ENCODE data around the gene CCDC178. TPM values are rescaled to one million over a fixed set of nuclear protein-coding genes. Genes with fewer than 3 reads are reported as not detected.
A peak's percentile ranks its signal among the peaks of the same experiment; 100 is the strongest.
"Not testable (repeated sequence)": the region's sequence is repeated elsewhere in the genome, so short reads cannot be mapped to it uniquely, and the experiment has no call there.

The CCDC178 gene
- total RNA-seq, 1 donor from 2014 or later = not detected

DNA sequence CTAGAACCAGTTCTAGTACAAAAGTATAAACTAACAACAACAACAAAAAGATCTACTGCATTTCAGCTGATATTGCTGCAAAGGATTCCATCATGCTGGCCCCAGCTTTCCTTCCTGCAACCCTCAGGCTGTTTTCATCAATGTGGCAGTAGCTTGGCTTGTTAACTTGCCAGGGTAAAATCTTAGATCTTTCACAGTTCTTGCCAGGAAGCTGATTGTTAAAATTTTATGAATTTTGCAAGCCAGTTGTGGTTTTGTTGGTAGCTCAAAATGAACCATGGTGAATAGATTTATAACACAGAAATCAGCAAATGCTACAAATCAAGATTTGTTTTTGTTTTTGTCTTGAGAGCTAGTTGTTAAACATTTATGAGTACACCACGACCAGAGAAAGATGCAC is 19.3 kb downstream of the CCDC178 start:
- DNase-seq (ENCODE audit: extremely low spot score, unreplicated experiment) = no peak
- H3K4me3 Mint-ChIP-seq (ENCODE audit: unreplicated experiment) = no peak overlapping the region
- H3K36me3 Mint-ChIP-seq (ENCODE audit: unreplicated experiment) = no peaks in the 10 kb centered on the region
- H3K27me3 Mint-ChIP-seq (ENCODE audit: unreplicated experiment) = peaks cover 3% of the 10 kb centered on the region
- TF ChIP-seq, protein P1, sequence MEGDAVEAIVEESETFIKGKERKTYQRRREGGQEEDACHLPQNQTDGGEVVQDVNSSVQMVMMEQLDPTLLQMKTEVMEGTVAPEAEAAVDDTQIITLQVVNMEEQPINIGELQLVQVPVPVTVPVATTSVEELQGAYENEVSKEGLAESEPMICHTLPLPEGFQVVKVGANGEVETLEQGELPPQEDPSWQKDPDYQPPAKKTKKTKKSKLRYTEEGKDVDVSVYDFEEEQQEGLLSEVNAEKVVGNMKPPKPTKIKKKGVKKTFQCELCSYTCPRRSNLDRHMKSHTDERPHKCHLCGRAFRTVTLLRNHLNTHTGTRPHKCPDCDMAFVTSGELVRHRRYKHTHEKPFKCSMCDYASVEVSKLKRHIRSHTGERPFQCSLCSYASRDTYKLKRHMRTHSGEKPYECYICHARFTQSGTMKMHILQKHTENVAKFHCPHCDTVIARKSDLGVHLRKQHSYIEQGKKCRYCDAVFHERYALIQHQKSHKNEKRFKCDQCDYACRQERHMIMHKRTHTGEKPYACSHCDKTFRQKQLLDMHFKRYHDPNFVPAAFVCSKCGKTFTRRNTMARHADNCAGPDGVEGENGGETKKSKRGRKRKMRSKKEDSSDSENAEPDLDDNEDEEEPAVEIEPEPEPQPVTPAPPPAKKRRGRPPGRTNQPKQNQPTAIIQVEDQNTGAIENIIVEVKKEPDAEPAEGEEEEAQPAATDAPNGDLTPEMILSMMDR (IDR thresholded peaks at IDR 0.05) = no peak
- H3K27ac Mint-ChIP-seq (ENCODE audit: unreplicated experiment) = no peak overlapping the region
- peaks cover 13% of the 10 kb centered on the region for H3K9me3 Mint-ChIP-seq (ENCODE audit: unreplicated experiment)
- peaks cover 2% of the 10 kb centered on the region for H3K4me1 Mint-ChIP-seq (ENCODE audit: unreplicated experiment)

DNA sequence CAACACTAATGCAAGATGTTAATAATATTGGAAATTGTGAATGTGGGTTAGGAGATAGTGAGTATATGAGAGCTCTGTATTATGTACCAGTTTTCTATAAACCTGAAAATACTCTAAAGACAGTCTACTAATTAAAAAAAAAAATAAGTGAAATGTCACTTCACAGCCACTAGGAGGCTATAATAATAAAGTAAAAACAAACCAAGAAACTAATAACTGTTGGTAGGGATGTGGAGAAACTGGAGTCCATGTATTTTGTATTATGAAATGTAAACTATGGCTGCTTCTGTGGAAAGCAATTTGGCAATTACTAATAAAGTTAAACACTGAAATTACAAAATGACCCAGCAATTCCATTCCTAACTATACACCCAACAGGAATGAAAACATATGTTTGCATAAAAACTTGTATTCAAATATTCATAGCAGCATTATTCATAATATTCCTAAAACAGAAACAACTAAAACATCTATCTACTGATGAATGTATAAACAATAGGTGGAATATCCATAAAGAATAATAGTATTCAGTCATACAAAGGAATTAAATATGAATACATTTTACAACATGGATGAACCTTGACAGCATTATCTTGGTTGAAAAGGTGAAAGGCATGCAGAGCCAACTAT is 36.2 kb downstream of the CCDC178 start:
- H3K9me3 Mint-ChIP-seq (ENCODE audit: unreplicated experiment) = no peaks in the 10 kb centered on the region
- H3K4me3 Mint-ChIP-seq (ENCODE audit: unreplicated experiment) = no peak overlapping the region
- H3K27me3 Mint-ChIP-seq (ENCODE audit: unreplicated experiment) = no peaks in the 10 kb centered on the region
- no peaks in the 10 kb centered on the region for H3K4me1 Mint-ChIP-seq (ENCODE audit: unreplicated experiment)
- TF ChIP-seq, protein P1 (IDR thresholded peaks at IDR 0.05) = peak; percentile 39
- H3K27ac Mint-ChIP-seq (ENCODE audit: unreplicated experiment) = no peak overlapping the region
- H3K36me3 Mint-ChIP-seq (ENCODE audit: unreplicated experiment) = no peaks in the 10 kb centered on the region
- DNase-seq (ENCODE audit: extremely low spot score, unreplicated experiment) = no peak

DNA sequence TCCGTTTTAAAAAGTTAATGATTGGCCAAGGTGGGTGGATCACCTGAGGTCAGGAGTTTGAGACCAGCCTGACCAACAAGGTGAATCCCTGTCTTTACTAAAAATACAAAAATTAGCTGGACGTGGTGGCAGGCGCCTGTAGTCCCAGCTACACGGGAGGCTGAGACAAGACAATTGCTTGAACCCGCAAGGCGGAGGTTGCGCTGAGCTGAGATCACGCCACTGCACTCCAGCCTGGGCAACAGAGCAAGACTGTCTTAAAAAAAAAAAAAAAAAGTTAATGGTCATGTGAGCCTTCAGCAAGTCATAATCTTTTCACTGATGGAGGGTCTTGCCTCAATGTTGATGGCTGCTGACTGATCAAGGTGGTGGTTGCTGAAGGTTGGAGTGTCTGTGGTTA is 41.6 kb downstream of the CCDC178 start:
- not testable (repeated sequence) for H3K9me3 Mint-ChIP-seq (ENCODE audit: unreplicated experiment); DNase-seq (ENCODE audit: extremely low spot score, unreplicated experiment); H3K4me3 Mint-ChIP-seq (ENCODE audit: unreplicated experiment); H3K36me3 Mint-ChIP-seq (ENCODE audit: unreplicated experiment); H3K4me1 Mint-ChIP-seq (ENCODE audit: unreplicated experiment); H3K27me3 Mint-ChIP-seq (ENCODE audit: unreplicated experiment); H3K27ac Mint-ChIP-seq (ENCODE audit: unreplicated experiment)

DNA sequence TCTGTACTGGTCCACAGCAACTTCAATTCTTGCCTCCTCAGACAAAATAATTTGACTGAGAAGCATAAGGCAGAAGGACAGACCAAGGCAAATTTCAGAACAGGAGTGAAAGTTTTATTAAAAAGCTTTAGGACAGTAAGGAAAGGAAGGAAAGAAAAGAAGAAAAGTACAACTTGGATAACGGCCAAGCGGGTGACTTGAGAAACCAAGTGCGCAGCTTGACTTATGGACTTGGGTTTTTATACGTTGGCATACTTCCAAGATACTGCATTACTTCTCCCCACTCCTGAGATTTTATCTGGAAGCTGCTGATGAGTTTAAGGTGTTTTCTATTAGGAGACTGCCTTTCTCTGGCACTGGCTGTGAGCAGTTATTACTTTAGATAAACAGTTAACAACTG is 64.7 kb downstream of the CCDC178 start:
- H3K4me1 Mint-ChIP-seq (ENCODE audit: unreplicated experiment) = peaks cover 5% of the 10 kb centered on the region
- H3K4me3 Mint-ChIP-seq (ENCODE audit: unreplicated experiment) = no peak overlapping the region
- H3K27me3 Mint-ChIP-seq (ENCODE audit: unreplicated experiment) = peaks cover 3% of the 10 kb centered on the region
- no peak overlapping the region for H3K27ac Mint-ChIP-seq (ENCODE audit: unreplicated experiment)
- TF ChIP-seq, protein P1 (IDR thresholded peaks at IDR 0.05) = no peak
- no peak for DNase-seq (ENCODE audit: extremely low spot score, unreplicated experiment)
- no peaks in the 10 kb centered on the region for H3K36me3 Mint-ChIP-seq (ENCODE audit: unreplicated experiment)
- H3K9me3 Mint-ChIP-seq (ENCODE audit: unreplicated experiment) = no peaks in the 10 kb centered on the region

DNA sequence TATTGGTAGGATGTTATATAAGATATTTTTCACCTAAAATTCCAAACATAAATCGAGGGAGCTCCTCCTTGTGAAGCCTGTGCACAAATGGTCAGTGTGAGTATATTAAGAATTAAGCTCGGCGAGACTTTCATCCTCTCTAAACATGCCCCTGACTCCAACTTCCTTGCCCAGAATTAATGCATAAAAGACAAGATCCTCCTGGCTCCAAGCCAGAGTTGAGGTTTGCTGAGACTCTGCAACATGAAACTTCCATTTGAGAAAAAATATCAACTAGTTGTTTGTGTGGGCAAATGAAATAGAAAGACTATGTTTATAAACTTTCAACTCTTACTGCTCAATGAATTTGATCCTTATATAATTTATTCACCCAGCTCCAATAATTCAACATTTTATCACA is 68.1 kb downstream of the CCDC178 start:
- no peak for DNase-seq (ENCODE audit: extremely low spot score, unreplicated experiment)
- Mint-ChIP-seq H3K27me3 (ENCODE audit: unreplicated experiment) (peaks cover 6% of the 10 kb centered on the region), H3K36me3 (ENCODE audit: unreplicated experiment) (no peaks in the 10 kb centered on the region), H3K4me1 (ENCODE audit: unreplicated experiment) (peaks cover 5% of the 10 kb centered on the region), H3K27ac (ENCODE audit: unreplicated experiment) (no peak overlapping the region), H3K9me3 (ENCODE audit: unreplicated experiment) (no peaks in the 10 kb centered on the region), H3K4me3 (ENCODE audit: unreplicated experiment) (no peak overlapping the region)
- TF ChIP-seq, protein P1 (IDR thresholded peaks at IDR 0.05) = no peak
